Cardiac muscle cell (in vitro differentiated cells and primary cell): ENCODE measurements around the gene CNNM4. TPM values are rescaled to one million over a fixed set of nuclear protein-coding genes. Genes with fewer than 3 reads are reported as not detected.

ENCODE experiments used
- DNase-seq, 2 donors: peaks; one replicate each; pipeline versions ENCODE4 v3.0.0 to v3.0.0-alpha.2; 2010 to 2017; ENCODE audit warnings: low read depth in 1 of 2, low spot score in 1 of 2
- H3K27ac ChIP-seq: fragments of 200-600 bp; sonication (generic); 2 replicates; pipeline ENCODE4 v1.5.1; 2016
- H3K27me3 ChIP-seq: fragments of 200-600 bp; sonication (generic); 2 replicates; pipeline ENCODE4 v1.6.0; 2016; ENCODE audit warnings: control low read depth
- H3K36me3 ChIP-seq: fragments of 200-600 bp; sonication (generic); 2 replicates; pipeline ENCODE4 v1.5.1; 2016; ENCODE audit warnings: control low read depth
- H3K4me1 ChIP-seq: fragments of 200-600 bp; sonication (generic); 2 replicates; pipeline ENCODE4 v1.8.1; 2017; ENCODE audit warnings: low read depth, mild to moderate bottlenecking, mixed run types
- H3K4me3 ChIP-seq: fragments of 200-600 bp; sonication (generic); 2 replicates; pipeline ENCODE4 v1.5.1; 2016; ENCODE audit warnings: mild to moderate bottlenecking
- H3K9me3 ChIP-seq: fragments of 200-600 bp; sonication (generic); 2 replicates; pipeline ENCODE4 v1.5.1; 2017; ENCODE audit warnings: low read depth, mild to moderate bottlenecking, control low read depth
- polyA plus RNA-seq: library from polyadenylated mRNA; unstranded; fragments of >200 nt; fragmentation: Nextera tagmentation; extraction: Ambion mirVana; gene quantifications from 2 replicates; pipeline ENCODE4 v1.2.1, GENCODE V29; 2016
- total RNA-seq: library from RNA; depleted of rRNA; stranded (reverse); fragments of >200 nt; gene quantifications from 2 replicates; pipeline ENCODE4 v1.2.3, GENCODE V29; 2016
- TF ChIP-seq, protein P1 (sequence below): IDR thresholded peaks from 2 replicates; pipeline ENCODE4 v1.5.1; 2012; ENCODE audit warnings: low read depth, mild to moderate bottlenecking, low read length

Gene CNNM4
- total and polyA plus RNA-seq, 2 experiments from 2014 or later: 10.2 to 18.8 TPM

DNA sequence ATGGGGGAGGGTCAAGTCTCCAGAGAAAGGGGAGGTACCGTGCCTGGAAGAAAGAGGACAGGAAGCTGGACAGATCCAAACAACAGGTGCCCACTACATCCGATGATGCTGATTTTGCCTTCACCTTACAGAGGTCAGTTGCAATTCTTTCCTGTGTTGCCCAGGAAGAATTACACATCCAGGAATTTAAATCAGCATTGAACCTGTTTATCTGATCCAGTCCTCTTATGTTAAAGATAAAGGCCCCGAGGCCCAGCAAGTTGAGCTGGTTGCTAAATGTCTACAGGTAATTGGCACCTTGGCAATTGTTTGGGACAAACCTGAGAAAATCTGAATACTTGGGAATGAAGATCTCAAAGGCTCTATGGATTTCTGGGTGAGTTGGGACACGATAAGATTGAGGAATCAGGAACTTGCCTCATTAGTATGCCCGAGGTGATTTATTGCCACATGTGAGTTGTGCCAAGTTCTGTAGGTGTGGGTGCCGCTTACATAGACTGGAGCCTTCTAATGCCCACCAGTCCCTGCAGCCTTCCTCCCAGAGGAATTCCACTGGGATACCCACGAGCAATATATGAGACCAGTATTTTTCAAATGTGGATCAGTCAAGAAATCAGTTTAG is 6.9 kb upstream of the CNNM4 start:
- TF ChIP-seq, protein P1, sequence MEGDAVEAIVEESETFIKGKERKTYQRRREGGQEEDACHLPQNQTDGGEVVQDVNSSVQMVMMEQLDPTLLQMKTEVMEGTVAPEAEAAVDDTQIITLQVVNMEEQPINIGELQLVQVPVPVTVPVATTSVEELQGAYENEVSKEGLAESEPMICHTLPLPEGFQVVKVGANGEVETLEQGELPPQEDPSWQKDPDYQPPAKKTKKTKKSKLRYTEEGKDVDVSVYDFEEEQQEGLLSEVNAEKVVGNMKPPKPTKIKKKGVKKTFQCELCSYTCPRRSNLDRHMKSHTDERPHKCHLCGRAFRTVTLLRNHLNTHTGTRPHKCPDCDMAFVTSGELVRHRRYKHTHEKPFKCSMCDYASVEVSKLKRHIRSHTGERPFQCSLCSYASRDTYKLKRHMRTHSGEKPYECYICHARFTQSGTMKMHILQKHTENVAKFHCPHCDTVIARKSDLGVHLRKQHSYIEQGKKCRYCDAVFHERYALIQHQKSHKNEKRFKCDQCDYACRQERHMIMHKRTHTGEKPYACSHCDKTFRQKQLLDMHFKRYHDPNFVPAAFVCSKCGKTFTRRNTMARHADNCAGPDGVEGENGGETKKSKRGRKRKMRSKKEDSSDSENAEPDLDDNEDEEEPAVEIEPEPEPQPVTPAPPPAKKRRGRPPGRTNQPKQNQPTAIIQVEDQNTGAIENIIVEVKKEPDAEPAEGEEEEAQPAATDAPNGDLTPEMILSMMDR: no peak
- Histone ChIP-seq H3K4me3 (no peak overlapping the region), H3K36me3 (no peaks in the 10 kb centered on the region), H3K27ac (no peak overlapping the region), H3K4me1 (no peaks in the 10 kb centered on the region), H3K9me3 (no peaks in the 10 kb centered on the region), H3K27me3 (no peaks in the 10 kb centered on the region)
- DNase-seq: no peak

DNA sequence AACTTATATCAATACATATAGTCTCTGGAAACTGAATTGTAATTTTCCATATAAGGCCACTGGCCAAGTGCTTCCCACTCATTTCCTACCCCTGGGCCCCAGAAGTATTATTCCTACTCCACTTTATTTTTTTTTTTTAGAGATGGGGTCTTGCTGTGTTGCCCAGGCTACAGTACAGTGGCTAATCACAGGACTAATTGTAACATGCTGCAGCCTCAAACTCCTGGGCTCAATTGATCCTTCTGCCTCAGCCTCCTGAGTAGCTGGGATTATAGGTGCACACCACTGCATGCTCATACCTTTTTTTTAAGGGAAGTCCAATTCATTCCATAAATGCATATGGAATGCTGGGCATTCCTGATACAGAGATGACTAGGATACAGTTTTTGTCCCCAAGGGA is 6.4 kb upstream of the CNNM4 start:
- DNase-seq: no peak
- H3K9me3 ChIP-seq: no peaks in the 10 kb centered on the region
- H3K27ac ChIP-seq: no peak overlapping the region
- H3K27me3 ChIP-seq: no peaks in the 10 kb centered on the region
- H3K4me3 ChIP-seq: no peak overlapping the region
- H3K36me3 ChIP-seq: no peaks in the 10 kb centered on the region
- H3K4me1 ChIP-seq: no peaks in the 10 kb centered on the region
- TF ChIP-seq, protein P1: no peak

DNA sequence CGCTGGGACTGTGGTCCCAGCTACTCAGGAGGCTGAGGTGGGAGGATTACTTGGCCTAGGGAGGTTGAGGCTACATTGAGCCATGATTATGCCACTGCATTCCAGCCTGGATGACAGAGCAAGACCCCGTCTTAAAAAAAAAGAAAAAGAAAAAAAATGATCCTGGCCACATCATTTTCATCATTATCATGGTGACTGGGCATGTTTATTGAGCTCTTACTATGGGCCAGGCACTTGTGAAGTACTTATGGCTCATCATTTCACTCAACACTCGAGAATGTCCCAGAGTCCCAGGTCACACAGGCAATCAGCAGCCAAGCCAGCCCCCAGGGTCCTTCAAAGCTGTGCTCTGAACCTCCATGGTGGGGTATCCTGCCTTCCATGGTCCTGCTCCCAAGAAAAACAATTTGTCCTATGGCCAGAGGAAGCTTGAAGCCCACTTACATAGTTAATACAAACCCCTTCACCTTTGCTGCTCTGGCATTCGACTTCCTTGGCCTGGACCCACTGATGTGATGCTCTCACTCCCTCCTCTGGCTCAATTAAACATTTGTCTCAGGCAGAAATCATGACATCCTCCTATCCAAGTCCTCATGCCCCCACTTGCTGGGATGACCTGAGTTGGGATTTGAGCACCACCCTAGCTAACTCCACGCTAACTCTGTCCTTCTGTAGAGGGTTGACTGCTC is 3.8 kb upstream of the CNNM4 start:
- no peak overlapping the region for H3K27ac ChIP-seq
- peaks cover 11% of the 10 kb centered on the region for H3K4me1 ChIP-seq
- no peak for DNase-seq
- no peaks in the 10 kb centered on the region for H3K27me3 ChIP-seq
- H3K4me3 ChIP-seq: no peak overlapping the region
- no peaks in the 10 kb centered on the region for H3K36me3 ChIP-seq
- no peaks in the 10 kb centered on the region for H3K9me3 ChIP-seq
- TF ChIP-seq, protein P1: no peak

DNA sequence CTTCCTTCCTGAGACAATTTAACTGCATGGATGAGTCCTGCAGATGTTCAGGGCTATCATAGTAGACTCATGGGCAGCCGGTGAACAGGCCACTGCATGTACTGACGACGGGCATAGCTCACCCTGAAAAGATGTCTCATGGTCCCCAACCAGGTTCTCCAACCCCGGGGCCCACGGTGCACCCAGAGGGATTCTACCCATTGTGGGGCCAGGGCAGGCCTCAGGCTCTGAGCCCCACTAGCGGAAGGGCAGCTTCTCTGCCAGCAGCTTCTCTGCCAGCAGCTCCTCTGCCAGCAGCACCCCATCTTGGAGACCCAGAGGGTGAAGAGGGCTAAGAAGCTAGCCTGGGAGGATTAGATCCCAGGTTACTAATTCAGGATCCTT is 3.2 kb upstream of the CNNM4 start:
- peaks cover 17% of the 10 kb centered on the region for H3K4me1 ChIP-seq
- no peak for DNase-seq
- H3K36me3 ChIP-seq: no peaks in the 10 kb centered on the region
- no peaks in the 10 kb centered on the region for H3K9me3 ChIP-seq
- no peak overlapping the region for H3K4me3 ChIP-seq
- TF ChIP-seq, protein P1: no peak
- H3K27ac ChIP-seq: no peak overlapping the region
- H3K27me3 ChIP-seq: no peaks in the 10 kb centered on the region

DNA sequence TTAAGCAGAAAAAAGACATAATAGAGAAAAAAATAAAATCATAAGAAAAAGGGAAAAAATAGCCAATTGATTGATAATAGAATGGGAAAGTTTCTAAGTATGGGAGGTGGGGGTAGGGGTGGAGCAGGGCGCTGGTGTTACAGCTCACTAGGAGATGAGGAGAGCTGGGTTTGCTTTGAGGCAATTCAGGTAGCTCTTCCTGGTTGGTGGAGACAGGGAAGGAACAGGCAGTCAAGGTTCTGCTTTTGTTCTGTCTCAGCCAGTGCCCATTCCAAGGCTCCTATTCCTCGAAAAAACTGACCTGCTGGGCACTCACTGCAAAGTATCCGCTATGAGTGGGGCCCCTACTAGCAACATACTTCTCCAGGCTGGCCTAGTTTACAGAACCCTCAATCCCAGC is 1.7 kb upstream of the CNNM4 start:
- no peak overlapping the region for H3K27ac ChIP-seq
- H3K27me3 ChIP-seq: no peaks in the 10 kb centered on the region
- DNase-seq: no peak
- H3K9me3 ChIP-seq: no peaks in the 10 kb centered on the region
- no peaks in the 10 kb centered on the region for H3K36me3 ChIP-seq
- peaks cover 27% of the 10 kb centered on the region for H3K4me1 ChIP-seq
- no peak overlapping the region for H3K4me3 ChIP-seq
- TF ChIP-seq, protein P1: no peak
